ENCODE data around the gene TRIP6. TPM values are rescaled to one million over a fixed set of nuclear protein-coding genes. Genes with fewer than 3 reads are reported as not detected.

The TRIP6 gene
- total RNA-seq, 3 donors from 2014 or later: 44.9 to 47.7 (median 45.4) TPM

- H3K9me3 Mint-ChIP-seq: no peaks in the 10 kb centered on the region
- H3K4me3 Mint-ChIP-seq: peak overlapping the region; percentile 79
- peaks cover 49% of the 10 kb centered on the region for H3K36me3 Mint-ChIP-seq (ENCODE audit: insufficient read depth)
- H3K27me3 Mint-ChIP-seq (ENCODE audit: low read depth): peaks cover 17% of the 10 kb centered on the region
- peaks cover 37% of the 10 kb centered on the region for H3K4me1 Mint-ChIP-seq (ENCODE audit: low read depth)
- DNase-seq (no peak), ATAC-seq (no peak)
These were observed 21.3 kb downstream of the TRIP6 start for GRCh38 chr7:100888291-100888987.

GRCh38 chr7:100888988-100889750 lies 22.0 kb downstream of the TRIP6 start, which contains the start of gene UFSP1:
TSS of gene UFSP1 (minus strand) at chr7:100889715. CDS start at chr7:100889271, 444 bp downstream.
- Mint-ChIP-seq H3K36me3 (ENCODE audit: insufficient read depth) (peaks cover 43% of the 10 kb centered on the region), H3K27me3 (ENCODE audit: low read depth) (peaks cover 24% of the 10 kb centered on the region), H3K9me3 (no peaks in the 10 kb centered on the region), H3K4me1 (ENCODE audit: low read depth) (peaks cover 37% of the 10 kb centered on the region), H3K4me3 (peak within 1 kb of the TSS; percentile 80)
- DNase-seq (no peak), ATAC-seq (peak; percentile 49 to 51)

GRCh38 chr7:100890653-100891567 lies 23.7 kb downstream of the TRIP6 start:
- Mint-ChIP-seq H3K4me1 (ENCODE audit: low read depth) (peaks cover 35% of the 10 kb centered on the region), H3K9me3 (no peaks in the 10 kb centered on the region), H3K36me3 (ENCODE audit: insufficient read depth) (peaks cover 27% of the 10 kb centered on the region), H3K4me3 (peak overlapping the region; percentile 80), H3K27me3 (ENCODE audit: low read depth) (peaks cover 27% of the 10 kb centered on the region)
- ATAC-seq: no peak
- DNase-seq: no peak

- peaks cover 36% of the 10 kb centered on the region for H3K4me1 Mint-ChIP-seq (ENCODE audit: low read depth)
- DNase-seq (no peak), ATAC-seq (no peak)
- H3K27me3 Mint-ChIP-seq (ENCODE audit: low read depth): peaks cover 33% of the 10 kb centered on the region
- peaks cover 19% of the 10 kb centered on the region for H3K36me3 Mint-ChIP-seq (ENCODE audit: insufficient read depth)
- no peaks in the 10 kb centered on the region for H3K9me3 Mint-ChIP-seq
- H3K4me3 Mint-ChIP-seq: peak overlapping the region; percentile 65
These were observed 24.5 kb downstream of the TRIP6 start for GRCh38 chr7:100891568-100892247.

- no peak for DNase-seq
- Mint-ChIP-seq H3K9me3 (no peaks in the 10 kb centered on the region), H3K27me3 (ENCODE audit: low read depth) (peaks cover 39% of the 10 kb centered on the region), H3K4me1 (ENCODE audit: low read depth) (peaks cover 27% of the 10 kb centered on the region), H3K4me3 (no peak overlapping the region), H3K36me3 (ENCODE audit: insufficient read depth) (peaks cover 9% of the 10 kb centered on the region)
- ATAC-seq: no peak
These were observed 25.5 kb downstream of the TRIP6 start for GRCh38 chr7:100892364-100893317.

GRCh38 chr7:100893318-100893895 lies 26.2 kb downstream of the TRIP6 start:
- Mint-ChIP-seq H3K36me3 (ENCODE audit: insufficient read depth) (peaks cover 3% of the 10 kb centered on the region), H3K4me3 (no peak overlapping the region), H3K27me3 (ENCODE audit: low read depth) (peaks cover 46% of the 10 kb centered on the region), H3K9me3 (no peaks in the 10 kb centered on the region), H3K4me1 (ENCODE audit: low read depth) (peaks cover 19% of the 10 kb centered on the region)
- no peak for DNase-seq
- no peak for ATAC-seq

GRCh38 chr7:100893910-100894721 lies 26.9 kb downstream of the TRIP6 start:
- H3K9me3 Mint-ChIP-seq: no peaks in the 10 kb centered on the region
- H3K4me3 Mint-ChIP-seq: no peak overlapping the region
- peaks cover 16% of the 10 kb centered on the region for H3K4me1 Mint-ChIP-seq (ENCODE audit: low read depth)
- no peaks in the 10 kb centered on the region for H3K36me3 Mint-ChIP-seq (ENCODE audit: insufficient read depth)
- peaks cover 49% of the 10 kb centered on the region for H3K27me3 Mint-ChIP-seq (ENCODE audit: low read depth)
- DNase-seq: no peak
- ATAC-seq: no peak

- ATAC-seq: peak; percentile 15 to 18
- no peaks in the 10 kb centered on the region for H3K9me3 Mint-ChIP-seq
- peaks cover 16% of the 10 kb centered on the region for H3K4me1 Mint-ChIP-seq (ENCODE audit: low read depth)
- peaks cover 53% of the 10 kb centered on the region for H3K27me3 Mint-ChIP-seq (ENCODE audit: low read depth)
- peak; percentile 52 for DNase-seq
- no peaks in the 10 kb centered on the region for H3K36me3 Mint-ChIP-seq (ENCODE audit: insufficient read depth)
- H3K4me3 Mint-ChIP-seq: peak overlapping the region; percentile 45
These were observed 27.9 kb downstream of the TRIP6 start for GRCh38 chr7:100894860-100895700.

- ATAC-seq (peak; percentile 26 to 33), DNase-seq (no peak)
- H3K9me3 Mint-ChIP-seq: no peaks in the 10 kb centered on the region
- H3K4me1 Mint-ChIP-seq (ENCODE audit: low read depth): peaks cover 12% of the 10 kb centered on the region
- H3K36me3 Mint-ChIP-seq (ENCODE audit: insufficient read depth): no peaks in the 10 kb centered on the region
- H3K4me3 Mint-ChIP-seq: peak within 1 kb of the TSS; percentile 78
- peaks cover 56% of the 10 kb centered on the region for H3K27me3 Mint-ChIP-seq (ENCODE audit: low read depth)
These were observed 28.4 kb downstream of the TRIP6 start, which contains the start of gene ACHE for GRCh38 chr7:100895701-100895955. TSS of gene ACHE (minus strand) at chr7:100895888. CDS start at chr7:100894232, 1,656 bp downstream.

GRCh38 chr7:100895956-100896731 lies 29.0 kb downstream of the TRIP6 start:
- Mint-ChIP-seq H3K36me3 (ENCODE audit: insufficient read depth) (no peaks in the 10 kb centered on the region), H3K4me1 (ENCODE audit: low read depth) (peaks cover 11% of the 10 kb centered on the region), H3K9me3 (no peaks in the 10 kb centered on the region), H3K27me3 (ENCODE audit: low read depth) (peaks cover 61% of the 10 kb centered on the region), H3K4me3 (peak overlapping the region; percentile 78)
- DNase-seq (no peak), ATAC-seq (peak; percentile 27 to 32)

All from activated T-cell treated with anti-CD3 and anti-CD28 coated beads, Interleukin-2, amount 50 U/mL, for 4 hours (primary cell).